Left ventricle myocardium inferior (tissue), 1 donor: ENCODE data around the gene CEP41. TPM values are rescaled to one million over a fixed set of nuclear protein-coding genes. Genes with fewer than 3 reads are reported as not detected.
A peak's percentile ranks its signal among the peaks of the same experiment; 100 is the strongest.

Experiments
- DNase-seq: peaks from one replicate; pipeline ENCODE4 v3.0.0-alpha.2; 2020
- H3K27ac ChIP-seq: fragments of 200-600 bp; replicated peaks from 2 replicates; pipeline ENCODE4 v1.8.0; 2021
- H3K27me3 ChIP-seq: fragments of 200-600 bp; 2 replicates; pipeline ENCODE4 v1.8.0; 2021; ENCODE audit warnings: low read depth
- H3K36me3 ChIP-seq: fragments of 200-600 bp; 2 replicates; pipeline ENCODE4 v1.8.0; 2021
- H3K4me1 ChIP-seq: fragments of 200-600 bp; 2 replicates; pipeline ENCODE4 v1.8.0; 2021
- H3K4me3 ChIP-seq: fragments of 200-600 bp; 2 replicates; pipeline ENCODE4 v1.8.0; 2021; ENCODE audit warnings: mild to moderate bottlenecking, moderate library complexity
- H3K9me3 ChIP-seq: fragments of 200-600 bp; replicated peaks from 2 replicates; pipeline ENCODE4 v1.8.0; 2021
- CTCF ChIP-seq: fragments of 200-600 bp; IDR thresholded peaks from 2 replicates; pipeline ENCODE4 v1.8.0; 2021; ENCODE audit warnings: antibody characterized with exemption, mild to moderate bottlenecking, borderline replicate concordance
- intact Hi-C: fragments of 100-400 bp; cut with micrococcal nuclease; formaldehyde crosslinking; loops from one replicate; pipeline ENCODE4 v1.11.0; 2022
- long read RNA-seq: library from polyadenylated mRNA; unstranded; transcript quantifications from one replicate; pipeline ENCODE4 v2.0.0, GENCODE V29; 2021
- total RNA-seq: library from RNA; stranded (reverse); fragmentation: NEBNext Ultra II Directional; extraction: Animal tissue kit (Norgen Biotek cat#: 25700); gene quantifications from one replicate; pipeline ENCODE4 v1.2.1, GENCODE V29; 2021
- donor health status: DM: no; HTN: yes; CAD: no; lungs with severe emphysema.

CEP41 gene
- 5.8 TPM for total RNA-seq
- long read RNA-seq, full-length matches to known transcripts: 4 of 5 reads
- long read RNA-seq, partial matches to known transcripts: 1 of 5 reads
- long read RNA-seq, other reads (novel, unspliced or antisense): 0 of 5 reads

GRCh38 chr7:130440527-130441365, at the start of gene CEP41:
CEP41 (minus strand) TSS chr7:130441016; CDS start chr7:130440966, 50 bp downstream.
- intact Hi-C loops: no loop called here
- Histone ChIP-seq H3K4me1 (peaks cover 19% of the 10 kb centered on the region), H3K27ac (peak within 1 kb of the TSS; percentile 87), H3K9me3 (no peaks in the 10 kb centered on the region), H3K4me3 (peak within 1 kb of the TSS; percentile 79), H3K36me3 (no peaks in the 10 kb centered on the region), H3K27me3 (no peaks in the 10 kb centered on the region)
- DNase-seq: peak; percentile 98
- no peak for TF ChIP-seq CTCF

- intact Hi-C loops: no loop called here
Observed at GRCh38 chr7:130490311-130490791, 49.5 kb upstream of the CEP41 start.

GRCh38 chr7:130489140-130489983, 48.5 kb upstream of the CEP41 start:
- H3K27me3 ChIP-seq: peaks cover 65% of the 10 kb centered on the region
- H3K4me3 ChIP-seq: no peak overlapping the region
- no peaks in the 10 kb centered on the region for H3K9me3 ChIP-seq
- no peak overlapping the region for H3K27ac ChIP-seq
- no peak for DNase-seq
- intact Hi-C loops: no loop called here
- H3K4me1 ChIP-seq: peaks cover 48% of the 10 kb centered on the region
- no peaks in the 10 kb centered on the region for H3K36me3 ChIP-seq
- no peak for TF ChIP-seq CTCF

More at GRCh38 chr7:130490311-130490791, 49.5 kb upstream of the CEP41 start:
- Histone ChIP-seq H3K36me3 (no peaks in the 10 kb centered on the region), H3K27ac (no peak overlapping the region), H3K4me3 (peak overlapping the region; percentile 63), H3K27me3 (peaks cover 55% of the 10 kb centered on the region), H3K4me1 (peaks cover 48% of the 10 kb centered on the region), H3K9me3 (no peaks in the 10 kb centered on the region)
- TF ChIP-seq CTCF: no peak
- DNase-seq: no peak

- no peak for DNase-seq
- Histone ChIP-seq H3K27me3 (peaks cover 71% of the 10 kb centered on the region), H3K36me3 (no peaks in the 10 kb centered on the region), H3K27ac (no peak overlapping the region), H3K9me3 (no peaks in the 10 kb centered on the region), H3K4me1 (peaks cover 48% of the 10 kb centered on the region), H3K4me3 (no peak overlapping the region)
- TF ChIP-seq CTCF: no peak
- intact Hi-C loops: no loop called here
Observed at GRCh38 chr7:130488392-130489139, 47.8 kb upstream of the CEP41 start.
